ENCODE data around the gene LGR6. TPM values are rescaled to one million over a fixed set of nuclear protein-coding genes. Genes with fewer than 3 reads are reported as not detected.
"Not testable (repeated sequence)": the region's sequence is repeated elsewhere in the genome, so short reads cannot be mapped to it uniquely, and the experiment has no call there.

The LGR6 gene
- total RNA-seq, 8 experiments from 2014 or later, result 0.13 to 1.0 (median 0.35) TPM

GRCh38 chr1:202352583-202353197, 159.1 kb downstream of the LGR6 start:
- H3K4me1 ChIP-seq (replicated peaks in 1 of 2); in situ Hi-C loops (cut with MboI; ENCODE audit: low pct_unique_long_range_greater_than_20kb in 2 of 9, low sequenced_read_pairs in 9 of 9, unreplicated experiment in 9 of 9); H3K4me3 ChIP-seq; ATAC-seq (replicated peaks in 6 of 8); H3K27ac ChIP-seq: not testable (repeated sequence)
- 82 to 100% (median 92%) methylated on average over 1 to 11 of the region's 11 CpGs for WGBS, 10 experiments

GRCh38 chr1:202355944-202356553, 162.4 kb downstream of the LGR6 start:
- Histone ChIP-seq H3K4me1 (replicated peaks in 1 of 2) (no peaks in the 10 kb centered on the region), H3K4me3 (no peak overlapping the region), H3K27ac (no peak overlapping the region)
- no peak for ATAC-seq (replicated peaks in 6 of 8)
- in situ Hi-C loops (cut with MboI; ENCODE audit: low pct_unique_long_range_greater_than_20kb in 2 of 9, low sequenced_read_pairs in 9 of 9, unreplicated experiment in 9 of 9), result no loop called here

- H3K27ac ChIP-seq, result no peak overlapping the region
- no peak for ATAC-seq (replicated peaks in 6 of 8)
- H3K4me3 ChIP-seq, result no peak overlapping the region
- in situ Hi-C loops (cut with MboI; ENCODE audit: low pct_unique_long_range_greater_than_20kb in 2 of 9, low sequenced_read_pairs in 9 of 9, unreplicated experiment in 9 of 9), result no loop called here
- H3K4me1 ChIP-seq (replicated peaks in 1 of 2), result peaks cover 10 to 12% of the 10 kb centered on the region in 2 donors
Measured at GRCh38 chr1:202357506-202357905, 163.9 kb downstream of the LGR6 start.

GRCh38 chr1:202361224-202361623, 167.6 kb downstream of the LGR6 start:
- no peak overlapping the region for H3K27ac ChIP-seq
- ATAC-seq (replicated peaks in 6 of 8), result no peak
- no peak overlapping the region for H3K4me3 ChIP-seq
- in situ Hi-C loops (cut with MboI; ENCODE audit: low pct_unique_long_range_greater_than_20kb in 2 of 9, low sequenced_read_pairs in 9 of 9, unreplicated experiment in 9 of 9), result no loop called here
- WGBS, 10 experiments, result 71 to 100% (median 80%) methylated on average over 1 to 2 of the region's 2 CpGs; no CpG with 5 or more reads in 3 of the 10 experiments
- H3K4me1 ChIP-seq (replicated peaks in 1 of 2), result peaks cover 10 to 12% of the 10 kb centered on the region in 2 donors

GRCh38 chr1:202361701-202362100, 168.1 kb downstream of the LGR6 start:
- no peak overlapping the region for H3K27ac ChIP-seq
- peaks cover 10 to 12% of the 10 kb centered on the region in 2 donors for H3K4me1 ChIP-seq (replicated peaks in 1 of 2)
- no peak overlapping the region for H3K4me3 ChIP-seq
- ATAC-seq (replicated peaks in 6 of 8), result peak in 3 of 8 experiments; percentile 27 to 53 (median 53)
- in situ Hi-C loops (cut with MboI; ENCODE audit: low pct_unique_long_range_greater_than_20kb in 2 of 9, low sequenced_read_pairs in 9 of 9, unreplicated experiment in 9 of 9), result no loop called here
- WGBS, 10 experiments, result 25 to 100% (median 67%) methylated on average over 1 to 3 of the region's 3 CpGs

GRCh38 chr1:202362212-202362611, 168.6 kb downstream of the LGR6 start:
- 52 to 100% (median 94%) methylated on average over 2 of the region's 2 CpGs; no CpG with 5 or more reads in 1 of the 10 experiments for WGBS, 10 experiments
- H3K4me1 ChIP-seq (replicated peaks in 1 of 2), result peaks cover 10 to 12% of the 10 kb centered on the region in 2 donors
- peak in 1 of 8 experiments; percentile 24 for ATAC-seq (replicated peaks in 6 of 8)
- H3K27ac ChIP-seq, result no peak overlapping the region
- in situ Hi-C loops (cut with MboI; ENCODE audit: low pct_unique_long_range_greater_than_20kb in 2 of 9, low sequenced_read_pairs in 9 of 9, unreplicated experiment in 9 of 9), result no loop called here
- H3K4me3 ChIP-seq, result no peak overlapping the region

GRCh38 chr1:202365092-202365815, 171.7 kb downstream of the LGR6 start:
- in situ Hi-C loops (cut with MboI; ENCODE audit: low pct_unique_long_range_greater_than_20kb in 2 of 9, low sequenced_read_pairs in 9 of 9, unreplicated experiment in 9 of 9), result no loop called here
- Histone ChIP-seq H3K4me3 (no peak overlapping the region), H3K27ac (no peak overlapping the region), H3K4me1 (replicated peaks in 1 of 2) (peaks cover 10 to 12% of the 10 kb centered on the region in 2 donors)
- ATAC-seq (replicated peaks in 6 of 8), result peak in 2 of 8 experiments; percentile 38 to 49
- WGBS, 10 experiments, result 33 to 100% (median 87%) methylated on average over 1 to 4 of the region's 4 CpGs; no CpG with 5 or more reads in 1 of the 10 experiments

GRCh38 chr1:202367271-202367670, 173.7 kb downstream of the LGR6 start:
- ATAC-seq (replicated peaks in 6 of 8), result peak in 2 of 8 experiments; percentile 77 to 81
- peaks cover under 1% of the 10 kb centered on the region in 2 donors for H3K4me1 ChIP-seq (replicated peaks in 1 of 2)
- WGBS, 10 experiments, result 43 to 100% (median 83%) methylated on average over 1 of the region's 1 CpG; no CpG with 5 or more reads in 5 of the 10 experiments
- no peak overlapping the region for H3K4me3 ChIP-seq
- H3K27ac ChIP-seq, result no peak overlapping the region
- in situ Hi-C loops (cut with MboI; ENCODE audit: low pct_unique_long_range_greater_than_20kb in 2 of 9, low sequenced_read_pairs in 9 of 9, unreplicated experiment in 9 of 9), result no loop called here

Other genes starting within 250 kb of the LGR6 start
- gene LMOD1, start 247.3 kb upstream of the LGR6 start, total RNA-seq, result 1 to 10 TPM in 2 of 8 experiments, under 1 TPM in 6; 0.16 to 1.8 (median 0.62) TPM
- gene TIMM17A, start 238.3 kb upstream of the LGR6 start, total RNA-seq, result 100 to 1,000 TPM in 3 of 8 experiments, 10 to 100 TPM in 5; 67.6 to 123 (median 75.4) TPM
- gene RNPEP, start 211.2 kb upstream of the LGR6 start, total RNA-seq, result 100 to 1,000 TPM in 2 of 8 experiments, 10 to 100 TPM in 6; 33.6 to 137 (median 44.4) TPM
- 10 to 100 TPM in 1 of 8 experiments, 1 to 10 TPM in 5, under 1 TPM in 2; 0.27 to 18.0 (median 2.8) TPM for gene ELF3, start 183.2 kb upstream of the LGR6 start, total RNA-seq
- 1 to 10 TPM in 2 of 8 experiments, under 1 TPM in 6; 0.27 to 9.8 (median 0.64) TPM for gene GPR37L1, start 70.9 kb upstream of the LGR6 start, total RNA-seq
- gene ARL8A, start 49.1 kb upstream of the LGR6 start, total RNA-seq, result 10 to 100 TPM; 14.9 to 92.5 (median 72.2) TPM
- gene PTPN7, start 33.2 kb upstream of the LGR6 start, total RNA-seq, result 1 to 10 TPM in 2 of 8 experiments, under 1 TPM in 6; 0.27 to 2.4 (median 0.64) TPM
- gene UBE2T, start 148.1 kb downstream of the LGR6 start, total RNA-seq, result 10 to 100 TPM; 10.5 to 46.3 (median 30.0) TPM
- 100 to 1,000 TPM in 2 of 8 experiments, 10 to 100 TPM in 5, 1 to 10 TPM in 1; 9.7 to 113 (median 18.6) TPM for gene PPP1R12B, start 154.9 kb downstream of the LGR6 start, total RNA-seq